ENCODE results near the gene KRTAP9-2.
"Not testable (repeated sequence)": the region's sequence is repeated elsewhere in the genome, so short reads cannot be mapped to it uniquely, and the experiment has no call there.

DNA sequence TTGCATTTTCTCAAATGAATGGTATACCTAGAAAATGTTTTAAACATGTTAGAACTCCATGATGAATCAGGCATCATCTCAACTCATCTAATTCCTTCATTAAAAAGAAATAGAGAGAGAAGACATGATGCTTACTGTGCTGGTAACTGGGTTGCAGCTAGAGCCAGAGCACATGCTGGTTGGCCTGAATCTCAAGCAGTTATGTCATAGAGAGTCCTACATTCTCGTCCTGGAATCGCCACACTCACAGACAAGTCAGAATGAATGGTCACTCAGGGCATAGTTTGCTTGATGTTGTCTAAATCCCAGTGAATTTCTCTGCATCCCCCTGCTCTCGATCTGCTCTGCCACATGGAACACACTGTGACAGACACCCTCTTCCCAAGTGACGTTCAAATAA lies 10.7 kb downstream of the KRTAP9-2 start:
- TF ChIP-seq, protein P1, sequence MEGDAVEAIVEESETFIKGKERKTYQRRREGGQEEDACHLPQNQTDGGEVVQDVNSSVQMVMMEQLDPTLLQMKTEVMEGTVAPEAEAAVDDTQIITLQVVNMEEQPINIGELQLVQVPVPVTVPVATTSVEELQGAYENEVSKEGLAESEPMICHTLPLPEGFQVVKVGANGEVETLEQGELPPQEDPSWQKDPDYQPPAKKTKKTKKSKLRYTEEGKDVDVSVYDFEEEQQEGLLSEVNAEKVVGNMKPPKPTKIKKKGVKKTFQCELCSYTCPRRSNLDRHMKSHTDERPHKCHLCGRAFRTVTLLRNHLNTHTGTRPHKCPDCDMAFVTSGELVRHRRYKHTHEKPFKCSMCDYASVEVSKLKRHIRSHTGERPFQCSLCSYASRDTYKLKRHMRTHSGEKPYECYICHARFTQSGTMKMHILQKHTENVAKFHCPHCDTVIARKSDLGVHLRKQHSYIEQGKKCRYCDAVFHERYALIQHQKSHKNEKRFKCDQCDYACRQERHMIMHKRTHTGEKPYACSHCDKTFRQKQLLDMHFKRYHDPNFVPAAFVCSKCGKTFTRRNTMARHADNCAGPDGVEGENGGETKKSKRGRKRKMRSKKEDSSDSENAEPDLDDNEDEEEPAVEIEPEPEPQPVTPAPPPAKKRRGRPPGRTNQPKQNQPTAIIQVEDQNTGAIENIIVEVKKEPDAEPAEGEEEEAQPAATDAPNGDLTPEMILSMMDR (IDR thresholded peaks at IDR 0.05), result not testable (repeated sequence)
- TF ChIP-seq FOSL2 (IDR thresholded peaks at IDR 0.05; ENCODE audit: borderline replicate concordance, low read depth); RAD21 (IDR thresholded peaks at IDR 0.05; ENCODE audit: low read length): not testable (repeated sequence)
- TF ChIP-seq, protein P2, sequence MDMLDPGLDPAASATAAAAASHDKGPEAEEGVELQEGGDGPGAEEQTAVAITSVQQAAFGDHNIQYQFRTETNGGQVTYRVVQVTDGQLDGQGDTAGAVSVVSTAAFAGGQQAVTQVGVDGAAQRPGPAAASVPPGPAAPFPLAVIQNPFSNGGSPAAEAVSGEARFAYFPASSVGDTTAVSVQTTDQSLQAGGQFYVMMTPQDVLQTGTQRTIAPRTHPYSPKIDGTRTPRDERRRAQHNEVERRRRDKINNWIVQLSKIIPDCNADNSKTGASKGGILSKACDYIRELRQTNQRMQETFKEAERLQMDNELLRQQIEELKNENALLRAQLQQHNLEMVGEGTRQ (IDR thresholded peaks at IDR 0.05; ENCODE audit: borderline replicate concordance, low read depth, low read length), result not testable (repeated sequence)
- TF ChIP-seq, protein P3, sequence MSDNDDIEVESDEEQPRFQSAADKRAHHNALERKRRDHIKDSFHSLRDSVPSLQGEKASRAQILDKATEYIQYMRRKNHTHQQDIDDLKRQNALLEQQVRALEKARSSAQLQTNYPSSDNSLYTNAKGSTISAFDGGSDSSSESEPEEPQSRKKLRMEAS (IDR thresholded peaks at IDR 0.05; ENCODE audit: low read depth), result not testable (repeated sequence)
- TF ChIP-seq, protein P4, sequence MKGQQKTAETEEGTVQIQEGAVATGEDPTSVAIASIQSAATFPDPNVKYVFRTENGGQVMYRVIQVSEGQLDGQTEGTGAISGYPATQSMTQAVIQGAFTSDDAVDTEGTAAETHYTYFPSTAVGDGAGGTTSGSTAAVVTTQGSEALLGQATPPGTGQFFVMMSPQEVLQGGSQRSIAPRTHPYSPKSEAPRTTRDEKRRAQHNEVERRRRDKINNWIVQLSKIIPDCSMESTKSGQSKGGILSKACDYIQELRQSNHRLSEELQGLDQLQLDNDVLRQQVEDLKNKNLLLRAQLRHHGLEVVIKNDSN (IDR thresholded peaks at IDR 0.05; ENCODE audit: borderline replicate concordance, low read depth), result not testable (repeated sequence)

Data from SK-N-SH (cell line).